ENCODE results near the gene CWF19L1.
"Not testable (repeated sequence)": the region's sequence is repeated elsewhere in the genome, so short reads cannot be mapped to it uniquely, and the experiment has no call there.

CWF19L1 gene

GRCh38 chr10:100267239-100268104, at the start of gene CWF19L1:
Gene CWF19L1, minus strand, starts transcription at chr10:100267638. Its CDS starts 45 bp downstream, at chr10:100267593.
- peak; percentile 90 for DNase-seq
- peak; percentile 83 for TF ChIP-seq POLR2A (IDR thresholded peaks at IDR 0.05; ENCODE audit: low read length)
- no peak for TF ChIP-seq GATA1 (IDR thresholded peaks at IDR 0.05; ENCODE audit: low read depth, low read length)

DNA sequence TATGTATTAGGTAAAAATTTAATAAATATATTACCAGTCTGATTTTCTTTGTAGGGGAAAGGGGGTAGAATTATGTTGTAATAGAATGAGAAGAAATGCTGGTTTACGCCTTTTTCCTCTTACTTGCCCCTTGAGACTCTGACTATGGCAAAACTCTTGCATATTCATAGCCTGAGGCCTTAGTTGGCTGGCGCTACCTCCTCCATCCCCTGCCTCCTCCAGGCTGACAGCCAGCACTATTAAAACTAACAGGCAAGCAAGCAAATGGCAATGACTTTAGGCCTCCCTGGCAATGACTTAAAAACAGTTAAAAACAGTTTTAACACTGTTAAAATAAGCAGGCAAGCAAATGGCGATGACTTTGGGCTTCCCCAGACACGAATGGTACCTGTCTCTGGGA, 48.2 kb upstream of the CWF19L1 start:
- no peak for DNase-seq
- TF ChIP-seq GATA1 (IDR thresholded peaks at IDR 0.05; ENCODE audit: low read depth, low read length) (no peak), POLR2A (IDR thresholded peaks at IDR 0.05; ENCODE audit: low read length) (no peak)

DNA sequence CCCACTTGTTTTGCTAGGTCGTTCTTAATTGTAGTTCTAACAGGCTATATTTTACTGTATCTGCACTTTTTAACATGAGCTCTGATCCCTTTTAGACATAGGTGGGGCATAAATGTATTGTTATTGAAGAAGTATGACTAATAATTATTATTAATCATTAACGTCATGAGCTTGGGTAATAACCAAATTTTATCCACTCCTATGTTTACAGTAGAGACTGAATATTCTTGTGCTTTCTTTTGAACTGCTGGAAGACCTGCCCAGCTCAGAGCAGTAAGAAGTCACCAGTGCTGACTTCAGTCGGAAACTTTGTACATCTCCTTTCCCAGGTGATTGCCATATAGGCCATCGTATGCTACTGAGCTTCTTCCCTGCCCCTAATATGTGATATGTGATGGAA, 43.9 kb upstream of the CWF19L1 start:
- DNase-seq: no peak
- TF ChIP-seq GATA1 (IDR thresholded peaks at IDR 0.05; ENCODE audit: low read depth, low read length): no peak
- no peak for TF ChIP-seq POLR2A (IDR thresholded peaks at IDR 0.05; ENCODE audit: low read length)

DNA sequence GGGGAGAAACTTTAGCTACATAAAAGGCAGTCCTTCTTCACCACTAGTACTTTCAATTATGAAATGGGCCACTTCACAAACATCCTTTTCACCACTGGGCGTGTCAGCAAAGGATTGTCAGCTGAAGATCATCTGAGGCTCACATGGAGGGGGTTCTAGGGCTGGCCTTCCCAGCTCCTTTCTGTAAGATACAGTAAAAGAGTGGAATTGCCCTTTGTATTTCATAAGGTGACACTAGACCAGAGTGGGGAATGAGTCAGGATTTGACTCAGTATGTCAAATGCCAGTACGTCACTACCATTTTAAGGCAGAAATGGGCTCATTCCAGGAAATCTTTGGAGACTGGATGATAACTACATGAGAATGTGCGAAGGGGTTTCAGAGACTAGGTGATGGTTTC, 40.2 kb upstream of the CWF19L1 start:
- TF ChIP-seq GATA1 (IDR thresholded peaks at IDR 0.05; ENCODE audit: low read depth, low read length) (no peak), POLR2A (IDR thresholded peaks at IDR 0.05; ENCODE audit: low read length) (no peak)
- no peak for DNase-seq

DNA sequence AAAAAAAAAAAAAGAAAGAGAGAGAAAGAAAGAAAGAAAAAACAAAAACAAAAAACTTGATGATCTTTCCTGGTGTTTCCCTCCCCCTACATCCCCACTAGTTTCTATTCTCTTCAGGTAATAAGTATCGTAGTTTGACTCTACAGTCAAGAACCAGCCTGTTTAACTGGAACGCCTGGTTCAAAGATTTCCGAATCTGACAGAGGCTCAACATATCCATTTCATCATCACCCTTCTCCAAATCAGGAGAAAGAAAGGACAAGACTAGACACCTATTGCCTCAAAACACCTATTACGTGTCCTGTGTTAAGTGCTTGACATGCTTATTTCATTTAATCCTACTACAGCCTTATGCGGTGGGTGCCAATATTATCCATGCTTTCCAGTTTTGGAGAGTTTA, 39.4 kb upstream of the CWF19L1 start:
- no peak for DNase-seq
- no peak for TF ChIP-seq GATA1 (IDR thresholded peaks at IDR 0.05; ENCODE audit: low read depth, low read length)

GRCh38 chr10:100304414-100304813, 37.0 kb upstream of the CWF19L1 start:
- no peak for DNase-seq
- TF ChIP-seq GATA1 (IDR thresholded peaks at IDR 0.05; ENCODE audit: low read depth, low read length) (no peak), POLR2A (IDR thresholded peaks at IDR 0.05; ENCODE audit: low read length) (no peak)

GRCh38 chr10:100303724-100304319, 36.4 kb upstream of the CWF19L1 start:
- TF ChIP-seq GATA1 (IDR thresholded peaks at IDR 0.05; ENCODE audit: low read depth, low read length) (no peak), POLR2A (IDR thresholded peaks at IDR 0.05; ENCODE audit: low read length) (no peak)

GRCh38 chr10:100301123-100301522, 33.7 kb upstream of the CWF19L1 start:
- not testable (repeated sequence) for DNase-seq

More at GRCh38 chr10:100303724-100304319, 36.4 kb upstream of the CWF19L1 start:
- DNase-seq: peak; percentile 9 to 25

- TF ChIP-seq GATA1 (IDR thresholded peaks at IDR 0.05; ENCODE audit: low read depth, low read length): no peak
- no peak for TF ChIP-seq POLR2A (IDR thresholded peaks at IDR 0.05; ENCODE audit: low read length)
- no peak for DNase-seq
Measured at GRCh38 chr10:100297242-100297641, 29.8 kb upstream of the CWF19L1 start.

DNA sequence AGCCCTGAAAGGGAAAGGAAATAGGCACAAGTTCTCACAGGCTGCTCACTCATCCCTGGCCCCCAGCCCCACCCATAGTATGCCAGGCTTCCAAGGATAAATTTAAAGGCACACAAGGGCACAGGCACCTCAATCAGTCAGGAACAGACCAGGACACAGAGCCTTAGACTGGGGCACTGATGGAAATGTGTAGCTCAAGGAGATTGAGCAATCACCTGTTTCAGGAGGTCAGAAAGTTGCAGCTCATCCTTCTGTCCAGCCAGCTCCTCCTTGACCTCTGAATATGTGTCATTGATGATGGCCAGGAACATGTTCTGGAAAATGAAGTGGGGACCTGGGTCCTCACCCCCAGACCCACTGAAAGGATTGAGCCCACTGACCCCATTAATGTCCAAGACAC, 25.6 kb upstream of the CWF19L1 start:
- TF ChIP-seq GATA1 (IDR thresholded peaks at IDR 0.05; ENCODE audit: low read depth, low read length): no peak
- no peak for TF ChIP-seq POLR2A (IDR thresholded peaks at IDR 0.05; ENCODE audit: low read length)
- no peak for DNase-seq

DNA sequence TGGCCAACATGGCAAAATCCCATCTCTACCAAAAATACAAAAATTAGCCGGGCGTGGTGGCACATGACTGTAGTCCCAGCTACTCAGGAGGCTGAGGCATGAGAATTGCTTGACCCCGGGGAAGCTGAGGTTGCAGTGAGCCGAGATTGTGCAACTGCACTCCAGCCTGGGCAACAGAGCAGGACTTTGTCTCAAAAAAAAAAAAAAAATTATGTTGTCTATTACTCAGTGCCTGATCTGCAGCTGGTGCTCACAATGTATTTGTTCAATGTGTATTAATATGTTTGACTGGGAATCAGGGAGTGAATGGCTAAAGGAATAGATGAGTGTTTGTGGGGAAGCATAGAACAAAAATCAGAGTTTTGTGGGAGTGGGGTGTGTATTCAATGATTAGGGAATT, 24.9 kb upstream of the CWF19L1 start:
- not testable (repeated sequence) for DNase-seq

- TF ChIP-seq POLR2A (IDR thresholded peaks at IDR 0.05; ENCODE audit: low read length): no peak
- no peak for TF ChIP-seq GATA1 (IDR thresholded peaks at IDR 0.05; ENCODE audit: low read depth, low read length)
- no peak for DNase-seq
Measured at GRCh38 chr10:100291356-100291755, 23.9 kb upstream of the CWF19L1 start.

DNA sequence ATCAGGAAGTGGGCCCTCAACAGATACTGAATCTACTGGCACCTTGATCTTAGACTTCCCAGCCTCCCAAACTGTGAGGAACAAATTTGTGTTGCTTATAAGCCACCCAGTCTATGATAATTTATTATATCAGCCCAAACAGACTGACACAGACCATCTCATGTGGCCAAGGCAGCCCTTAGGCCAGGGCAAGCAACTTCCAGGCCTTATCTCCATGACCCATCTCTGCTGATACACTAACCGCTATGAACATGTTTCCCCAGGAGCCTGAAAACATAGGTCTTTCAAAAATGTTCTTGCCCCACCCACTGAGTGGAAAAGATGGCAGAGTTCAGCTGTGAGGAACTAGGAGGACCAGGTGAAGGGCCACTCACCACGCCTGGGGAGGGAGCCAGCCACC, 22.2 kb upstream of the CWF19L1 start:
- peak; percentile 45 for TF ChIP-seq GATA1 (IDR thresholded peaks at IDR 0.05; ENCODE audit: low read depth, low read length)
- TF ChIP-seq POLR2A (IDR thresholded peaks at IDR 0.05; ENCODE audit: low read length): no peak
- peak; percentile 60 to 78 for DNase-seq

DNA sequence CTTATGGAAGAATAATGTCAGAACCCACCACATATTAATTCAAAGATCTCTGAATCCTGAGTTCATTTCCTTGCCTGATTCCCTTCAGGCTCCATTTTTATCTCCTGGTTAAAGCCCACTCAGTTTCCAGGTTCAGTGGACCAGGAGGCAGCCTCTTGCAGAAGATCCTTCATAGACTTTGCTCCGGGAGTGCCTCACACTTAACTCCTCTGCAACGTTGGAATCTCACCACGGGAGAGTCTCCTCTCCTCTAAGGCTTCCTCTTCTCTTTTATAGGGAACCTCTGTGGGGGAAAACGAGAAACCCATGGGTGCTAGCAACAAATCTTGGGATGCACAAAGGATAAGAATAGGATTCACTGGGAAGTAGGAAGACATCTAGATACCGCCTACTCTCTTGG, 20.8 kb upstream of the CWF19L1 start:
- TF ChIP-seq GATA1 (IDR thresholded peaks at IDR 0.05; ENCODE audit: low read depth, low read length) (no peak), POLR2A (IDR thresholded peaks at IDR 0.05; ENCODE audit: low read length) (no peak)
- no peak for DNase-seq

- TF ChIP-seq GATA1 (IDR thresholded peaks at IDR 0.05; ENCODE audit: low read depth, low read length) (no peak), POLR2A (IDR thresholded peaks at IDR 0.05; ENCODE audit: low read length) (no peak)
- no peak for DNase-seq
Measured at GRCh38 chr10:100287756-100288155, 20.3 kb upstream of the CWF19L1 start.
